Prostate gland (tissue), 2 donors: ENCODE data around the gene SLC25A17.
"Not testable (repeated sequence)": the region's sequence is repeated elsewhere in the genome, so short reads cannot be mapped to it uniquely, and the experiment has no call there.

Source experiments
- CTCF ChIP-seq, 4 experiments: fragments of 200-600 bp in 2 of 4; fragments of 450-650 bp in 2 of 4; sonication (generic) in 2 of 4; IDR thresholded peaks; 1 replicate in 3 of 4; 2 replicates in 1 of 4; pipeline ENCODE4 v1.5.1; 2016 to 2019; ENCODE audit warnings: antibody characterized with exemption in 4 of 4, mild to moderate bottlenecking in 2 of 4, moderate library complexity in 2 of 4
- POLR2A ChIP-seq: fragments of 450-650 bp; IDR thresholded peaks from one replicate; pipeline ENCODE4 v1.6.1; 2016; ENCODE audit warnings: antibody characterized with exemption, mild to moderate bottlenecking
- POLR2AphosphoS5 ChIP-seq: sonication (generic); formaldehyde crosslinking; IDR thresholded peaks from one replicate; pipeline ENCODE4 v1.6.1; 2017; ENCODE audit warnings: antibody characterized with exemption

DNA sequence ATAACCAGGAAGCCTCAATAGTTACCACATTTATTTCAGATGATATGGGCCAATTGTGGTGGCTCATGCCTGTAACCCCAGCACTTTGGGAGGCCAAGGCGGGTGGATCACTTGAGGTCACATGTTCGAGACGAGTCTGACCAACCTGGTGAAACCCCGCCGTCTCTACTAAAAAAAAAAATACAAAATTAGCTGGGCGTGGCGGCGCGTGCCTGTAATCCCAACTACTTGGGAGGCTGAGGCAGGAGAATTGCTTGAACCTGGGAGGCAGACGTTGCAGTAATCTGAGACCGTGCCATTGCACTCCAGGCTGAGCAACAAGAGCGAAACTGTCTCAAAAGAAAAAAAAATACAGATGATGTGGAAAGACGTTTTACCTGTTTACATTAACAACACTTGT lies 60.3 kb downstream of the SLC25A17 start:
- TF ChIP-seq CTCF (IDR thresholded peaks at IDR 0.05); POLR2A; POLR2AphosphoS5: not testable (repeated sequence)
